K562 (cell line): Measurements from ENCODE around the gene BIN1. TPM values are rescaled to one million over a fixed set of nuclear protein-coding genes. Genes with fewer than 3 reads are reported as not detected.

Experiments used
- ATAC-seq: fragments of 200-7000 bp; cut with Tn5 transposase; 3 replicates; pipeline ENCODE4 v1.9.1; 2020; ENCODE audit warnings: moderate library complexity
- BruUV-seq: library from RNA; stranded (reverse); fragments of 400-500 nt; replicated peaks from 2 replicates; lab custom pipeline; 2021; lab: Mats Ljungman, UMichigan
- CTCF ChIA-PET: fragments of 300-600 bp; formaldehyde crosslinking; extraction: SDS; loops from one replicate; lab custom pipeline; 2021; ENCODE audit warnings: low intra/inter-chr PET ratio; lab: Yijun Ruan, JAX
- POLR2A ChIA-PET: fragments of 300-600, 350-650 bp; sonication (Branson Sonifier 250); formaldehyde crosslinking; extraction: SDS; loops from one replicate; lab custom pipeline; 2021; ENCODE audit warnings: antibody characterized with exemption, inconsistent platforms; lab: Yijun Ruan, JAX
- DNase-seq, 4 experiments: peaks; one replicate each; pipeline versions ENCODE4 v3.0.0 to v3.0.0-alpha.2; 2011 to 2018; ENCODE audit warnings: low spot score in 3 of 4, mixed read lengths in 3 of 4; ENCODE audit errors: extremely low read depth in 1 of 4
- FAIRE-seq: peaks from 2 replicates; lab custom pipeline; 2011; peaks lifted over from hg19 to GRCh38; lab: Jason Lieb, UNC
- H2AFZ ChIP-seq: 2 replicates; pipeline ENCODE4 v1.6.0; 2011; ENCODE audit warnings: low read depth, low read length, control low read depth, inconsistent platforms
- H3K27ac ChIP-seq: fragments of 200-600 bp; 3 replicates; pipeline ENCODE4 v1.8.0; 2011; ENCODE audit warnings: low read depth, mild to moderate bottlenecking, control low read depth, inconsistent platforms, low read length, moderate library complexity, mixed read lengths; ENCODE audit errors: extremely low read depth
- H3K27me3 ChIP-seq, 2 experiments: fragments of 300-600 bp in 1 of 2; 2 replicates in 1 of 2; 3 replicates in 1 of 2; pipeline versions ENCODE4 v1.6.0 to v1.8.0; 2011; ENCODE audit warnings: inconsistent platforms in 2 of 2, low read length in 2 of 2, mild to moderate bottlenecking in 1 of 2, mixed read lengths in 1 of 2, moderate library complexity in 1 of 2; ENCODE audit not compliant: control insufficient read depth in 2 of 2, insufficient read depth in 2 of 2
- H3K36me3 ChIP-seq: fragments of 300-600 bp; 3 replicates; pipeline ENCODE4 v1.8.0; 2011; ENCODE audit warnings: mild to moderate bottlenecking, low read length, inconsistent platforms; ENCODE audit not compliant: control insufficient read depth, insufficient read depth
- H3K4me1 ChIP-seq, 2 experiments: fragments of 200-600 bp in 1 of 2; replicated peaks in 1 of 2; 2 replicates in 1 of 2; 3 replicates in 1 of 2; pipeline versions ENCODE4 v1.5.1 to v1.8.0; 2011; ENCODE audit warnings: inconsistent platforms in 2 of 2, low read length in 2 of 2, mild to moderate bottlenecking in 1 of 2, mixed read lengths in 1 of 2, moderate library complexity in 1 of 2; ENCODE audit not compliant: control insufficient read depth in 2 of 2, insufficient read depth in 2 of 2
- H3K4me2 ChIP-seq: 2 replicates; pipeline ENCODE4 v1.6.1; 2011; ENCODE audit warnings: low read length, control low read depth, inconsistent platforms, mixed read lengths; ENCODE audit not compliant: insufficient read depth
- H3K4me3 ChIP-seq: fragments of 200-600 bp; sonication (generic), shearing (Covaris generic); 2 replicates; pipeline ENCODE4 v1.5.1; 2016; ENCODE audit warnings: control low read depth, inconsistent platforms
- H3K79me2 ChIP-seq: fragments of 200-600 bp; 3 replicates; pipeline ENCODE4 v1.8.0; 2011; ENCODE audit warnings: low read length, inconsistent platforms; ENCODE audit not compliant: control insufficient read depth, insufficient read depth
- H3K9ac ChIP-seq, 2 experiments: 2 replicates each; pipeline versions ENCODE4 v1.6.0 to v1.6.1; 2011; ENCODE audit warnings: low read depth in 2 of 2, low read length in 2 of 2, control low read depth in 1 of 2, inconsistent platforms in 1 of 2, mild to moderate bottlenecking in 1 of 2, mixed read lengths in 1 of 2; ENCODE audit not compliant: insufficient read depth in 1 of 2
- H3K9me1 ChIP-seq: one replicate; pipeline ENCODE4 v1.6.0; 2011; ENCODE audit warnings: inconsistent platforms, mild to moderate bottlenecking, low read length, moderate library complexity; ENCODE audit not compliant: control insufficient read depth, insufficient read depth
- H3K9me3 ChIP-seq: replicated peaks from 2 replicates; pipeline ENCODE4 v1.5.1; 2011; ENCODE audit warnings: low read depth, low read length, inconsistent platforms; ENCODE audit not compliant: control insufficient read depth, insufficient read depth
- H4K20me1 ChIP-seq: replicated peaks from 2 replicates; pipeline ENCODE4 v1.6.1; 2011; ENCODE audit warnings: low read length, inconsistent platforms, mixed read lengths; ENCODE audit not compliant: control insufficient read depth, insufficient read depth
- ARID2 ChIP-seq: fragments of 450-650 bp; IDR thresholded peaks from 2 replicates; pipeline ENCODE4 v1.6.1; 2017; ENCODE audit warnings: antibody characterized with exemption, mild to moderate bottlenecking
- CBX8 ChIP-seq: fragments of 200-600 bp; sonication (generic); IDR thresholded peaks from 2 replicates; pipeline ENCODE4 v1.6.1; 2012; ENCODE audit warnings: borderline replicate concordance, mixed run types, low read depth, mild to moderate bottlenecking, moderate library complexity, mixed read lengths, low read length, control low read depth, inconsistent platforms; ENCODE audit not compliant: poor library complexity, severe bottlenecking; ENCODE audit errors: extremely low read depth
- E2F3 ChIP-seq: fragments of 250-450 bp; sonication (Bioruptor Pico); IDR thresholded peaks from 2 replicates; pipeline ENCODE4 v1.4.0; 2020; ENCODE audit warnings: mild to moderate bottlenecking
- ESRRB ChIP-seq: fragments of 250-450 bp; sonication (Bioruptor Pico); IDR thresholded peaks from 2 replicates; pipeline ENCODE4 v1.5.0; 2020; ENCODE audit warnings: mild to moderate bottlenecking, moderate library complexity, borderline replicate concordance
- GTF2F1 ChIP-seq: IDR thresholded peaks from 2 replicates; pipeline ENCODE4 v1.6.1; 2011; ENCODE audit warnings: low read depth, low read length, improper control_type of control experiment
- HBP1 ChIP-seq: fragments of 450-650 bp; formaldehyde crosslinking; IDR thresholded peaks from 2 replicates; pipeline ENCODE4 v1.4.0; 2022; ENCODE audit warnings: missing genetic modification characterization
- PHB2 ChIP-seq: fragments of 450-650 bp; IDR thresholded peaks from 2 replicates; pipeline ENCODE4 v1.6.1; 2017; ENCODE audit warnings: low read depth
- POLR2B ChIP-seq: fragments of 450-650 bp; IDR thresholded peaks from 2 replicates; pipeline ENCODE4 v1.6.1; 2018; ENCODE audit warnings: low read depth; ENCODE audit not compliant: partially characterized antibody
- SMARCC2 ChIP-seq: fragments of 450-650 bp; IDR thresholded peaks from 2 replicates; pipeline ENCODE4 v1.6.1; 2017; ENCODE audit warnings: antibody characterized with exemption, moderate library complexity, mild to moderate bottlenecking, low read depth
- ZC3H8 ChIP-seq: fragments of 450-650 bp; IDR thresholded peaks from 2 replicates; pipeline ENCODE4 v1.6.1; 2017
- ZNF121 ChIP-seq: sonication (generic); formaldehyde crosslinking; conservative IDR thresholded peaks from 2 replicates; pipeline ENCODE4 v1.8.0; 2022; ENCODE audit warnings: missing genetic modification reagents
- ZNF586 ChIP-seq: fragments of 450-650 bp; formaldehyde crosslinking; conservative IDR thresholded peaks from 2 replicates; pipeline ENCODE4 v1.4.0; 2020; ENCODE audit warnings: mild to moderate bottlenecking, moderate library complexity
- ZNF592 ChIP-seq: fragments of 450-650 bp; IDR thresholded peaks from 2 replicates; pipeline ENCODE4 v1.6.1; 2017; ENCODE audit warnings: antibody characterized with exemption, mild to moderate bottlenecking
- ZNF655 ChIP-seq: fragments of 250-450 bp; sonication (Bioruptor Pico); IDR thresholded peaks from 2 replicates; pipeline ENCODE4 v1.5.0; 2021
- ZZZ3 ChIP-seq: fragments of 450-650 bp; IDR thresholded peaks from 2 replicates; pipeline ENCODE4 v1.6.1; 2016; ENCODE audit warnings: antibody characterized with exemption, mild to moderate bottlenecking, moderate library complexity
- WGBS: fragments of 100-300 bp; shearing (Covaris generic); methylation state at CpG from one replicate; pipeline ENCODE4 v1.1.6; 2016; ENCODE audit warnings: low coverage, mixed read lengths; ENCODE audit not compliant: insufficient coverage; ENCODE audit errors: missing lambda C conversion rate; 5-methylcytosine and 5-hydroxymethylcytosine counted together
- in situ Hi-C: fragments of 300-500 bp; cut with MboI; formaldehyde crosslinking; loops from 4 replicates; pipeline ENCODE4 v1.15.0; 2018; ENCODE audit warnings: inconsistent platforms, mixed read lengths
- intact Hi-C: fragments of 100-400 bp; cut with micrococcal nuclease; formaldehyde crosslinking; loops from 2 replicates; pipeline ENCODE4 v1.14.2; 2022
- polyA plus RNA-seq, 8 experiments: library from polyadenylated mRNA; depleted of rRNA in 4 of 8; stranded (reverse) in 5 of 8; unstranded in 3 of 8; fragments of >200 nt; fragmentation: Nextera tagmentation in 2 of 8; fragmentation: Illumina TruSeq in 1 of 8; extraction: Ambion mirVana in 2 of 8; extraction: Trizol in 1 of 8; gene quantifications; 2 replicates each; pipeline versions ENCODE4 v1.2.1 to v1.2.3, GENCODE V29; 2011 to 2014; ENCODE audit warnings: inconsistent platforms in 1 of 8, missing spikeins in 1 of 8
- total RNA-seq, 7 experiments: library from RNA; depleted of rRNA in 6 of 7; stranded (reverse); fragments of >200 nt in 6 of 7; fragmentation: Illumina TruSeq in 2 of 7; extraction: Trizol in 2 of 7; gene quantifications; 2 replicates each; pipeline versions ENCODE4 v1.2.1 to v1.2.3, GENCODE V29; 2011 to 2021; ENCODE audit warnings: low replicate concordance in 1 of 7

The BIN1 gene
- total and polyA plus RNA-seq, 9 of the 15 experiments (the other 6 are each of a cell fraction or from before 2014, with no cell fraction given), result 0.04 to 2.8 (median 0.79) TPM; not detected in 1

GRCh38 chr2:127142663-127143630 is 36.0 kb upstream of the BIN1 start:
- no peaks in the 10 kb centered on the region for H4K20me1 ChIP-seq
- BruUV-seq, result no TSS peak
- TF ChIP-seq E2F3 (CRISPR knock-in tag), result no peak
- TF ChIP-seq ARID2, result no peak
- TF ChIP-seq POLR2B, result no peak
- TF ChIP-seq ZNF121 (CRISPR knock-in tag), result no peak
- no peak for TF ChIP-seq ZNF655 (CRISPR knock-in tag)
- no peak for TF ChIP-seq HBP1 (CRISPR knock-in tag)
- no peak for TF ChIP-seq ZNF586 (CRISPR knock-in tag)
- TF ChIP-seq CBX8, result no peak
- TF ChIP-seq ESRRB, result no peak
- TF ChIP-seq ZC3H8, result no peak
- TF ChIP-seq PHB2, result no peak
- TF ChIP-seq ZNF592, result no peak
- no peak for TF ChIP-seq GTF2F1
- TF ChIP-seq SMARCC2, result no peak
- no peak for TF ChIP-seq ZZZ3
- H3K27me3 ChIP-seq, result peaks cover 9 to 53% of the 10 kb centered on the region in 2 experiments; a peak in 4 of 5 replicates
- no peak; the same call in 2 of the 3 replicates for ATAC-seq
- ChIA-PET CTCF (no interaction called here), POLR2A (no interaction called here)
- WGBS, result 0% methylated on average over 4 of the region's 4 CpGs
- no peak for FAIRE-seq
- H3K9ac ChIP-seq, result no peak overlapping the region
- intact Hi-C loops (no loop called here), in situ Hi-C loops (no loop called here)
- H3K9me3 ChIP-seq, result no peaks in the 10 kb centered on the region
- no peak overlapping the region for H3K27ac ChIP-seq
- H3K4me1 ChIP-seq, result no peaks in the 10 kb centered on the region; a peak in 1 of 5 replicates
- no peaks in the 10 kb centered on the region for H3K36me3 ChIP-seq
- no peaks in the 10 kb centered on the region for H3K9me1 ChIP-seq
- H2AFZ ChIP-seq, result no peak overlapping the region
- no peak overlapping the region for H3K4me2 ChIP-seq
- no peak overlapping the region for H3K4me3 ChIP-seq
- H3K79me2 ChIP-seq, result no peaks in the 10 kb centered on the region
- no peak for DNase-seq
